GM12864 (cell line): Measurements from ENCODE around the gene ARHGAP12.
A peak's percentile ranks its signal among the peaks of the same experiment; 100 is the strongest.

Experiments used
- DNase-seq: peaks from one replicate; pipeline ENCODE4 v3.0.0-alpha.2; 2011; ENCODE audit warnings: low read depth
- H3K4me3 ChIP-seq: 2 replicates; pipeline ENCODE4 v1.5.1; 2011; ENCODE audit warnings: mild to moderate bottlenecking, low read depth, low read length, control low read depth
- TF ChIP-seq, protein P1 (sequence below): IDR thresholded peaks from 2 replicates; pipeline ENCODE4 v1.5.1; 2011; ENCODE audit warnings: low read depth, mild to moderate bottlenecking, moderate library complexity, low read length, control low read depth, inconsistent platforms; ENCODE audit errors: missing control alignments

ARHGAP12 gene

GRCh38 chr10:31924833-31925232 is 3.8 kb downstream of the ARHGAP12 start:
- TF ChIP-seq, protein P1, sequence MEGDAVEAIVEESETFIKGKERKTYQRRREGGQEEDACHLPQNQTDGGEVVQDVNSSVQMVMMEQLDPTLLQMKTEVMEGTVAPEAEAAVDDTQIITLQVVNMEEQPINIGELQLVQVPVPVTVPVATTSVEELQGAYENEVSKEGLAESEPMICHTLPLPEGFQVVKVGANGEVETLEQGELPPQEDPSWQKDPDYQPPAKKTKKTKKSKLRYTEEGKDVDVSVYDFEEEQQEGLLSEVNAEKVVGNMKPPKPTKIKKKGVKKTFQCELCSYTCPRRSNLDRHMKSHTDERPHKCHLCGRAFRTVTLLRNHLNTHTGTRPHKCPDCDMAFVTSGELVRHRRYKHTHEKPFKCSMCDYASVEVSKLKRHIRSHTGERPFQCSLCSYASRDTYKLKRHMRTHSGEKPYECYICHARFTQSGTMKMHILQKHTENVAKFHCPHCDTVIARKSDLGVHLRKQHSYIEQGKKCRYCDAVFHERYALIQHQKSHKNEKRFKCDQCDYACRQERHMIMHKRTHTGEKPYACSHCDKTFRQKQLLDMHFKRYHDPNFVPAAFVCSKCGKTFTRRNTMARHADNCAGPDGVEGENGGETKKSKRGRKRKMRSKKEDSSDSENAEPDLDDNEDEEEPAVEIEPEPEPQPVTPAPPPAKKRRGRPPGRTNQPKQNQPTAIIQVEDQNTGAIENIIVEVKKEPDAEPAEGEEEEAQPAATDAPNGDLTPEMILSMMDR: no peak
- no peak overlapping the region for H3K4me3 ChIP-seq
- no peak for DNase-seq

DNA sequence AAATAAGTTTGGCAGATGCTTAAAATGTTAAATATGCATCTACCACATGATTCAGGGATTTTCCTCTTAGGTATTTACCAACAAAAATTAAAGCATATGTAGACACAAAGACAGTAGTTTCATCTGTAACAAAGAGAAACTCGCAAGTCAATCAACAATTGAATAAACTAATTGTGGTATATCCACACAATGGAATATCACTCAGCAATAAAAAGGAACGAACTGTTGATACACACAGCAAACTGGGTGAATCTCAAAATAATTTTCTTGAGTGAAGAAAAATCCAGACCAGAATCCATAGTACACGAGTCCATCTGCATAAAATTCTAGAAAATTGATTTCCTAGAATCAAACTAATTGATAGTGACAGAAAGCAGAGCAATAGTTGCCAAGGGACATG is 5.2 kb downstream of the ARHGAP12 start:
- TF ChIP-seq, protein P1: no peak
- no peak for DNase-seq
- no peak overlapping the region for H3K4me3 ChIP-seq

DNA sequence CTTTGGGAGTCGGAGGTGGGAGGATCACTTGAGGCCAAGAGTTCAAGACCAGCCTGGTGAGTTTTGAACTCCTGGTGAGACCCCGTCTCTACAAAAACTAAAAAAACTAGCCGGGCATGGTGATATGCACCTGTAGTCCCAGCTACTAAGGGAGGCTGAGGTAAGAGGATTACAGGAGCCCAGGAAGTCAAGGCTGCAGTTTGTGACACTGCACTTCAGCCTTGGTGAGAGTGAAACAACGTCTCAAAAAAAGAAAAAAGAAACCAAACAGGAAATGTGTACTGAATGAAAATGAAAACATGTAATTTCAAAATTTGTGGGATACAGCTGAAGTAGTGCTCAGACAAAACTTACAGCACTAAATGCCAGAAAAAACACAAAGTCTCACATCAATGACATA is 7.6 kb downstream of the ARHGAP12 start:
- TF ChIP-seq, protein P1: no peak
- no peak for DNase-seq
- H3K4me3 ChIP-seq: peak overlapping the region; percentile 31

DNA sequence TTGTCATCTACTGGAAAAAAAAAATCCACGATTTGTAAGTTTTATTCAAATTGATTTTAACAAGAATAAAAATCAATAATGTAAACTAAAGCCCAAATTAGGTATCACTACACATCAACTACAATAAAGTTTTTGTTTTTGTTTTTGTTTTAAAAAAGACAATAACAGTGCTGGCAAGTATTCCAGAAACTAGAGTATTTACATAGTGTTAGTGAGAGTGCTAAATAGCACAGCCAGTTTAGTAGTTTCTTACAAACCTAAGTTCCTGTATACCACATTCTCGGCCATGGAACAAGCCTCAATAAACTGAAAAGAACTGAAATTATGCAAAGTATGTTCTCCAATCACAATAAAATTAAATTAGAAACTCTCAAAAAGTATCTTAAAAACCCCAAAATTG is 8.1 kb downstream of the ARHGAP12 start:
- no peak overlapping the region for H3K4me3 ChIP-seq
- DNase-seq: no peak
- TF ChIP-seq, protein P1: no peak

- no peak overlapping the region for H3K4me3 ChIP-seq
- TF ChIP-seq, protein P1: no peak
- DNase-seq: no peak
Observed at GRCh38 chr10:31918671-31919409, 9.8 kb downstream of the ARHGAP12 start.

- no peak overlapping the region for H3K4me3 ChIP-seq
- DNase-seq: no peak
- TF ChIP-seq, protein P1: no peak
Observed at GRCh38 chr10:31914370-31914769, 14.3 kb downstream of the ARHGAP12 start.
